Stimulated activated CD8-positive, alpha-beta memory T cell treated with anti-CD3 and anti-CD28 coated beads, Interleukin-12 subunit alpha, Interleukin-12 subunit beta, amount 100 ng/mL, for 4 hours (primary cell): ENCODE data around the gene PCDHGB3.
"Not testable (repeated sequence)": the region's sequence is repeated elsewhere in the genome, so short reads cannot be mapped to it uniquely, and the experiment has no call there.

ENCODE experiments used
- DNase-seq: peaks from one replicate; pipeline ENCODE4 v3.0.0-alpha.2; 2020; ENCODE audit warnings: low read depth

Gene PCDHGB3

GRCh38 chr5:141369994-141370848 is at the start of gene PCDHGB3:
PCDHGB3 (plus strand) TSS chr5:141370242; CDS start chr5:141370395, 153 bp downstream.
- no peak for DNase-seq

- DNase-seq, result no peak
These were observed 47.8 kb upstream of the PCDHGB3 start for GRCh38 chr5:141322261-141322660.

GRCh38 chr5:141326088-141326854 is 43.8 kb upstream of the PCDHGB3 start:
- peak; percentile 37 for DNase-seq

GRCh38 chr5:141328231-141328630 is 41.8 kb upstream of the PCDHGB3 start:
- no peak for DNase-seq

- no peak for DNase-seq
These were observed 39.6 kb upstream of the PCDHGB3 start, which contains the start of gene PCDHGA1 for GRCh38 chr5:141330299-141331080. PCDHGA1 (plus strand) TSS chr5:141330514.

GRCh38 chr5:141332571-141332970 is 37.5 kb upstream of the PCDHGB3 start:
- DNase-seq, result not testable (repeated sequence)

GRCh38 chr5:141338538-141339306 is 31.3 kb upstream of the PCDHGB3 start, which contains the start of gene PCDHGA2:
PCDHGA2 (plus strand) TSS chr5:141338760.
- no peak for DNase-seq

GRCh38 chr5:141340781-141341354 is 29.2 kb upstream of the PCDHGB3 start:
- not testable (repeated sequence) for DNase-seq

GRCh38 chr5:141342773-141343172 is 27.3 kb upstream of the PCDHGB3 start:
- no peak for DNase-seq

GRCh38 chr5:141343242-141343952 is 26.6 kb upstream of the PCDHGB3 start, which contains the start of gene PCDHGA3:
PCDHGA3 (plus strand) TSS chr5:141343829; CDS start chr5:141344034, 205 bp downstream.
- no peak for DNase-seq

- no peak for DNase-seq
These were observed 26.0 kb upstream of the PCDHGB3 start for GRCh38 chr5:141343953-141344463.

GRCh38 chr5:141345327-141345726 is 24.7 kb upstream of the PCDHGB3 start:
- DNase-seq, result no peak

GRCh38 chr5:141346017-141346416 is 24.0 kb upstream of the PCDHGB3 start:
- not testable (repeated sequence) for DNase-seq

- no peak for DNase-seq
These were observed 20.0 kb upstream of the PCDHGB3 start, which contains the start of gene PCDHGB1 for GRCh38 chr5:141349917-141350619. PCDHGB1 (plus strand) TSS chr5:141350099; CDS start chr5:141350261, 162 bp downstream.

GRCh38 chr5:141351591-141351990 is 18.5 kb upstream of the PCDHGB3 start:
- DNase-seq, result no peak

GRCh38 chr5:141354900-141355469 is 15.1 kb upstream of the PCDHGB3 start, which contains the start of gene PCDHGA4:
PCDHGA4 (plus strand) TSS chr5:141355021; CDS start chr5:141355108, 87 bp downstream.
- no peak for DNase-seq

GRCh38 chr5:141355641-141356040 is 14.4 kb upstream of the PCDHGB3 start:
- DNase-seq, result no peak

GRCh38 chr5:141356133-141356532 is 13.9 kb upstream of the PCDHGB3 start:
- DNase-seq, result no peak

- DNase-seq, result no peak
These were observed 13.1 kb upstream of the PCDHGB3 start for GRCh38 chr5:141356950-141357349.
